GM19328 (cell line): ENCODE data around the gene INSM1.

Source experiments
- ATAC-seq: cut with Tn5 transposase; IDR thresholded peaks from one replicate; pipeline ENCODE4 v1.9.1; 2021; ENCODE audit warnings: mild to moderate bottlenecking, moderate library complexity; ENCODE audit not compliant: unreplicated experiment

INSM1 gene

DNA sequence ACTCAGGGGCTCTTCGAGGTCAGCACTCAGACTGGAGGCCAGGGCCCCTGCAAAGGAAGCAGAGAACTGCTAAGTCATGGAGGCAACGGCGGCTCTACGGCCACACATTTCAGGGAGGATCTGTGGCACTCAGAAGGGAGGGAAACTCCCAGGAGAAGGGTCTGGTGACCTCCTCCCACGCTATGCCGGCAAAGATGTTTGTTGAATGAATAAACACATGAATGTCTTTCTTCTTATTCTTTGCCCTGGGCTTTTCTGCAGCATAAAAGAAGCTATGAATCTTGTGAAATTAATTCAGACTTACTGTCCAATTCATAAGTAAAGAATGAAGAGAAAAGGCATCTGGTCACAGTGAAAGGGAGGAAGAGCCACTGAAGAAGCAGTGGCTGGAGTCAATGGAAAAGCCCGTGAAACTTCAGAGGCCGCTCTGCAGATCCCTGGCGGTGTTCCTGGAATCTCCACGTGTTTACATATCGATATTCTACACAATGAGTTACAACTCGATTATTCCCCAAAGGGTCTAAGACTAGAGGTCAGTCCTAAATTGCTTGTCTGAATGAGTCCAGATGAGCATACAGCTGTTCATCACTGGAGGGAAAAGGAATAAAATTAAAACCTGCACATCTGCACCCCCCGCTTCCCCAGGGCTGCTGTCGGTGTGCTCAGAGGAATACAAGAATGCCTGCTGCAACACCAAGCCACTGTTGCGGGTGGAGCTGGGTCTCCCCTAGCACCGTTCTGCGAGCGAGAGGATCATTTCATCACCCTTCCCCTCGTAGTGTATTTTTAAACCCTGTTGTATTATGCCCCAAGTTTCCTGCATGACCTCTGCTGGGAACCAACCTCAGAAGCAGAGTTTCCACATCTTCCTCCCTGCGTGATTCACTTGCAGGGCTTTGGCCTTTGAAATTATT is 25.6 kb downstream of the INSM1 start:
- ATAC-seq: no peak

GRCh38 chr20:20395087-20395486 is 27.2 kb downstream of the INSM1 start:
- ATAC-seq: no peak

DNA sequence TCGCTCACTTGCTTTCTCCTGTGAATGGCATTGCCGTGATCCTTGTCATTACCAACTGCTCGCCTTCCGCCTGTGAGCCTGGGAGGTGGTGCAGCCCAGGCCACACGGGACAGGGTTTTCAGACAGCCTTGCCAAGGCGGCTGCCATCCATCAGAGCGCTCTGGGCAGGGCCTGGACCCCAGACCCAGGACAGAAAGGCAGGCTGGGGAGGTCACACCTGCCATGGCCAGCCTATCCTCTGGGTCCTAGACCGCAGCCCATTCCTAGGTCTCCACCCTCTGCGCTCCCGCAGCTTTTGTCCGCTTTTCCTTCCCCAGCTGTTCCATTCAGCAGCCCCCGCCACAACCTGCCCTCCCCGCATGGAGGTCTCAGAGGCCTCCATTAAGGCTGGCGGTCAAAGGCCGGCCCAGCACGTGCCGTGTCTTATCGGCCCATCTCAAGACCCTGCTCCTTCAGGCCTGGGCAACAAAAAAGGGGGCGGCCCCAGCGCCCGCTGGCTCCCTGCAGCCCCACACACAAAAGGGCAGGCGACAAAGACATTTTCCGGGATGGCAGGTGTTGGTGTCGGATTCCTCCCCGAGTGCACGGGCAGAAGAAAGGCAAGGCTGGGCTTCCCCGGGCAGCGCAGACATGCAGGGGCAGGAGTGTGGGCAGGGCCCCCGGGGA is 28.1 kb downstream of the INSM1 start:
- no peak for ATAC-seq

- no peak for ATAC-seq
These were observed 28.9 kb downstream of the INSM1 start for GRCh38 chr20:20396794-20397193.

- ATAC-seq: no peak
These were observed 30.2 kb downstream of the INSM1 start for GRCh38 chr20:20398123-20398522.

GRCh38 chr20:20399531-20400500 is 31.9 kb downstream of the INSM1 start:
- ATAC-seq: no peak

DNA sequence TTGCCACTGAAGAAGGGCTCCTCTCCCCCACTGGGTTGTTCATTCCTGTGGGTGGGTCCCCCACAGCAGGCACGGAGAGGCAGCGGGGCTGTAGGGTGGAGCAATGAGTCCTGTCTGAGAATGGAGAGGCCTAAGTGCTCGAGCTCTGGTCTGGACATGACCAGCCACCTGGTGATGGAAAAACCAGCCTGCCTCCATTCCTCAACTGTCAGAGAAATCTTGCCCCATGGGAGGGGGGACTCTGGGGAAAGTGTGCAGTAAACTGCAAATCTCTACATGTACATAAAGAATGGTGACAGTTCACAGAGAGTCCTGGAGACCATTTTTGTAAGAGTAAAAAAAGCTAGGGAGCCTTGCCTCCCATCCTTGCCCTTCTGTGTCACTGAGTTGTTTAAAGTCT is 34.1 kb downstream of the INSM1 start:
- ATAC-seq: no peak

GRCh38 chr20:20404633-20405032 is 36.7 kb downstream of the INSM1 start:
- no peak for ATAC-seq

DNA sequence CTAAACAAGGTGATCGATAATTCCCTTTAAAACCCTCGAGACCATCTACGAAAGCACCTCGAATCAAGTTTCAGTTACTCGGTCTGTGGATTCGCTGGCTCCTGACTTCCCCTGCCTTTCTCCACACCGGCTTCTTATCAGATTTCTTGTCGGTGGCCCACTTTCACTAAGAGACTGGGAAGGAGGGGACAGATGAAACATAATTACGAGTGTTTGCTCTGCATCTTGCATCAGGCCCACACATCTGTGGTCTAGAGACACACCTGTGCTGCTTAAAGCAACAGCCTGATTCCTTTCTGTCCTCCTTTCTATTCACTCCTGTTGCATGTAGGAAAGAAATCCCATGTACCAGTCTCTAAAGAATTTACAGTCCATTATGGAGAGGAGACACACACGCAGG is 37.7 kb downstream of the INSM1 start:
- ATAC-seq: no peak

DNA sequence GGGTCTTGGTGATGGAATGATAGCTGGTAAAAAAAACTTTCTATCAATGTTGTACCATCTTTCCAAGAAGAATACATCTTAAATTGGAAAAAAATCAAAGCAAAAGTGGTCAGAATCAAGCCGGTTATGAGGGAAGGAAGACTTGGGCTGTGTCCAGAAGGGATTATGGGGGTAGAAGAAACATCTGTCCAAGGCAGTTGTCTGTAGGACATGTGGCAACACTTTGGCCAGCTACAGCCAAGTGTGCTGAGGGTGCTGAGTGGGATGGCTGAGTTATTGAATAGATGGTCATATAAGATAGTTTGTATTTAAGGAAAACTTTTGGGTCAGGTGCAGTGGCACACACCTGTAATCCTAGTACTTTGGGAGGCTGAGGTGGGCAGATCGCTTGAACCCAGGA is 38.4 kb downstream of the INSM1 start:
- no peak for ATAC-seq

DNA sequence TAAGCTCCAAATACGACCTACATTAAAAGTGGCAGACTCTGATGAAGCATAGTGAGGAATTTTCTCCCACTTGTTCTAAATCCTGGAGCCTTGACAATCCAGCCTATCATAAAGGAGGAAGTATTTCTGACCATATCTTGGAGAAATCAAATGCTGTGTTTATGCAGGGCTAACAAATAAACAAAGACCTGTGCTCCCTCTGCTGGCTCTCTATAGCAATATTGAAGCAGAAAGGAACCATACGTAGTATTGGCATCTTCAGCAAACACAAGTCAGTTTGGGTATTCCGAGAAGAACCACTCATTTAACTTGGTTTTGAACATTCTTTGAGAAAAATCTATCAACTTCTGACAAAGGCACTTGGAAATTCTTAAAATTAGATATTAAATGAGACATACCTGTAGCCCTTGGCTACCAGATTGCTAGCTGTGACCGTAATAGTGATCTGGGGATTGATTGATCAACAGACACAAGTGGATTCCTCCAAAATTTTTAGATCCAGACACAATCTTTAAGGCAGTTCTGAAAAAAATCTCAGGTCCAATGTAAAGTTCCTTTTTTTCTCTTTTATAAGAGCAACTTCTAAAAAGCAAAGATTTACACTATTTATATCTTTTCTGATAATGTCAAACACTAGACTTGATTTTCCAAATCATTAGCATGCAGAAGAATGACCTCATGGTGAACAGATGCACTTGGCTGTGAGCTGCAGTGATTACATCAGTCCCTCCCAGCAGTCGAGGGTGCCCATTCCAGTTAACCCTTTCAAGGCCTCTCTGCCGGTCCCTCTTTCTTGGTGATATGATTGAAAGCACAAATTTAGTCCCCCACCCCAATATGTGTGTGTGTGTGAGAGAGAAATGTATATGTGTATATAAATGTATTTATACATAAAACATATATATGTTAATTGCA is 40.2 kb downstream of the INSM1 start:
- ATAC-seq: no peak

DNA sequence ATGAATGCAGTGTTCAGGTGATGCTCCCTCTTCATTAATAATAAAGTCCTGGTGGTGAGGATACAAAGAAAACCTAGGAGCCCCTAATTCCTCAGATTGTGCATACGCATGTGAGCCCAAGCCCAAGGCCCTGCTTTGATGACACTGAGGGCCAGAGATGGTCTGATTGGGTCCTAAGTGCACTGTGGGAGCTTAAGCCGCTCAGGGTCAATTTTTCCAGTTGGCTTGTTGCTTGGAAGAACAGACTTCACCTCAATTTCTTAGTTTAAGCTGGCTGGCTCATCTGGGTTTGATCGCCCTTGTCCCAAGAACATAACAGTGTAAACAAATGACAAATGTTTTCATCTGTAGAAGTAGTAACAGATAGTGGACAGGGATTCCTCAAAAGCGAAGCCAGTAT is 41.4 kb downstream of the INSM1 start:
- no peak for ATAC-seq

DNA sequence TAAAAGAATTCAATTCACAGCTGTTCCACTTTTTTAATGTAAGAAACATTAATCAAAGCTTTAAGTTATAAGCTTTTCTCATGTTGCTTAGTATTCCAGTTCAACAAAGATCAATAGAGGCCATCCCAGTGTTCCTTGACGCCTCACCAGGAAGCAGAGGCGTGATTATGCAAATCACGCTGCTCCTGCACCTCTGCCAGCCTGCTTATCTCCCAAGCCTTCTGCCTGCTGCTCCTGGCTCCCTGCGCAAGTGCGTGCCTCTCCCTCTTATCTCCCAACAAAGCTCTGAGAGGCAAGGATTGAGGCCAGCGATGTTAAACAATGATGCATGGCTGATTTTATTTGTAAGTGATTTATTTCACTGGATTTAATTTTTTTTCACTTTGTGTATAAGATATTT is 42.8 kb downstream of the INSM1 start:
- ATAC-seq: no peak

- ATAC-seq: no peak
These were observed 43.5 kb downstream of the INSM1 start for GRCh38 chr20:20411402-20411801.

DNA sequence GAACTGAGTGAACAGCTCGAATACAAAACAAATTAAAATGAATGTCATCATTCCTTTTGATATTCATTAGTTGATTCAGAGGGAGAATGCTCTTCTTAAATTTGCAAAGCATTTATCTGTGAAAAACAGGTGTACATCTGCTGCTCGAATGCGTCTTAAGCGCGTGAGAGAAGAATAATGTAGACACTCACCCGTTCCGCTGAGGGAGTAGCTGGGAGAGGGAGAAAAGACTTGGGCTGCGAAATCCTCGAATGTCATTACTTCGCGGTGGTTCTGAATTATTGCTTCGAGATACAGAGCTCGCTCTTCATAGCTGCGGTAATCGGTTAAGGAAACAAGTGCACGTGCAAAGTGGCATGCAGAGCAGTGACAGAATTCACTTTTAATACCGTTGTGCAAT is 43.9 kb downstream of the INSM1 start:
- no peak for ATAC-seq

GRCh38 chr20:20412750-20413149 is 44.8 kb downstream of the INSM1 start:
- no peak for ATAC-seq

DNA sequence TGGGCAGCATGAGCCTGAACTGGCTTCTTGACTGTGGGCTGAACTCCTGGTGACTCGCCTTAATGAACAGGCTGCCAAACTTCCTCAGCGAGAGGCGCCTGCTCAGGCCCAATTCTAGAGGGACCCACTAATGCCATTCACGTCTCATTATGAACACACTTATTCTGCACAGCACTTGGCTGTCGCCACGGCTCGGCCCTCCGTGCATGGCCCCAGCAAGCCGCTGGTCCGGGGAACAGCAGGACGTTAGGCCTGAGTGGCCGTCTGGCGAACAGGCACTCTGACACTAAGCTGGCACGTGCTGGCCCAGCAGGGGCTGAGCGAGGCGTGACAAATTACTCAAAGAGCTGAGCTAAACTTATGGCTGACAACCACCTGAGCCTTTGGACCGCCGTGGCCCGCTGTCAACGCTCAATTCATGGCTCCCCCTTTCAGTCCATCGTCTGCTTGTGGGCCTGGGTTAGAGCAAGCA is 45.9 kb downstream of the INSM1 start:
- no peak for ATAC-seq

GRCh38 chr20:20414640-20415220 is 46.8 kb downstream of the INSM1 start:
- no peak for ATAC-seq

- ATAC-seq: no peak
These were observed 47.4 kb downstream of the INSM1 start for GRCh38 chr20:20415321-20415720.
